GM12878 (cell line): ENCODE measurements around the gene NMBR. TPM values are rescaled to one million over a fixed set of nuclear protein-coding genes. Genes with fewer than 3 reads are reported as not detected.
"Not testable (repeated sequence)": the region's sequence is repeated elsewhere in the genome, so short reads cannot be mapped to it uniquely, and the experiment has no call there.

ENCODE experiments used
- ATAC-seq: fragments of 200-7000 bp; cut with Tn5 transposase; 3 replicates; pipeline ENCODE4 v1.9.1; 2020; ENCODE audit warnings: mild to moderate bottlenecking, moderate library complexity
- BruUV-seq: library from RNA; stranded (reverse); fragments of 400-500 nt; replicated peaks from 2 replicates; lab custom pipeline; 2021; lab: Mats Ljungman, UMichigan
- CTCF ChIA-PET: fragments of 300-600 bp; sonication (Branson Sonifier 250); formaldehyde crosslinking; extraction: SDS; loops from one replicate; lab custom pipeline; 2021; ENCODE audit warnings: inconsistent platforms; lab: Yijun Ruan, JAX
- POLR2A ChIA-PET: fragments of 350-600 bp; formaldehyde crosslinking; extraction: SDS; loops from one replicate; lab custom pipeline; 2021; ENCODE audit warnings: inconsistent platforms; lab: Charles Lee
- RAD21 ChIA-PET: fragments of 300-600 bp; sonication (Branson Sonifier 250); formaldehyde crosslinking; loops from one replicate; lab custom pipeline; 2023; ENCODE audit warnings: antibody characterized with exemption; ENCODE audit not compliant: unreplicated experiment; lab: Charles Lee
- SMC1A ChIA-PET: fragments of 300-600 bp; sonication (Branson Sonifier 250); formaldehyde crosslinking; loops from one replicate; lab custom pipeline; 2023; ENCODE audit not compliant: unreplicated experiment, uncharacterized antibody; lab: Charles Lee
- DNase-seq: peaks from one replicate; pipeline ENCODE4 v3.0.0-alpha.2; 2011; ENCODE audit warnings: low read depth, low spot score
- FAIRE-seq: peaks from 3 replicates; lab custom pipeline; 2011; peaks lifted over from hg19 to GRCh38; lab: Jason Lieb, UNC
- H2AFZ ChIP-seq: 2 replicates; pipeline ENCODE4 v1.6.0; 2011; ENCODE audit warnings: low read depth, low read length, control low read depth; ENCODE audit not compliant: control insufficient read depth
- H3K27ac ChIP-seq: 2 replicates; pipeline ENCODE4 v1.5.1; 2011; ENCODE audit warnings: control low read depth; ENCODE audit not compliant: control insufficient read depth, insufficient read depth
- H3K27me3 ChIP-seq, 2 experiments: replicated peaks in 1 of 2; 2 replicates each; pipeline versions ENCODE4 v1.6.0 to v1.6.1; 2011; ENCODE audit warnings: low read length in 1 of 2; ENCODE audit not compliant: control insufficient read depth in 2 of 2, insufficient read depth in 2 of 2
- H3K36me3 ChIP-seq, 2 experiments: 2 replicates each; pipeline ENCODE4 v1.5.1; 2011; ENCODE audit warnings: low read length in 1 of 2; ENCODE audit not compliant: control insufficient read depth in 2 of 2, insufficient read depth in 2 of 2
- H3K4me1 ChIP-seq: 2 replicates; pipeline ENCODE4 v1.6.1; 2011; ENCODE audit warnings: mild to moderate bottlenecking, low read length, moderate library complexity, mixed read lengths; ENCODE audit not compliant: control insufficient read depth, insufficient read depth
- H3K4me2 ChIP-seq: 2 replicates; pipeline ENCODE4 v1.6.0; 2011; ENCODE audit warnings: control low read depth; ENCODE audit not compliant: control insufficient read depth, insufficient read depth
- H3K4me3 ChIP-seq: fragments of 200-600 bp; sonication (generic); 2 replicates; pipeline ENCODE4 v1.5.1; 2016
- H3K79me2 ChIP-seq: 2 replicates; pipeline ENCODE4 v1.6.0; 2011; ENCODE audit warnings: low read length; ENCODE audit not compliant: control insufficient read depth, insufficient read depth
- H3K9ac ChIP-seq: 2 replicates; pipeline ENCODE4 v1.8.0; 2011; ENCODE audit warnings: low read length, control low read depth, mixed read lengths; ENCODE audit not compliant: control insufficient read depth, insufficient read depth
- H3K9me3 ChIP-seq: replicated peaks from 3 replicates; pipeline ENCODE4 v1.5.1; 2011; ENCODE audit warnings: mild to moderate bottlenecking, low read length; ENCODE audit not compliant: control insufficient read depth, insufficient read depth
- H4K20me1 ChIP-seq: 2 replicates; pipeline ENCODE4 v1.6.0; 2011; ENCODE audit not compliant: control insufficient read depth, insufficient read depth
- ATF3 ChIP-seq: IDR thresholded peaks from 2 replicates; pipeline ENCODE4 v1.6.1; 2011; ENCODE audit warnings: low read depth, mild to moderate bottlenecking, low read length, moderate library complexity, borderline replicate concordance; ENCODE audit errors: extremely low read depth
- CBFB ChIP-seq: IDR thresholded peaks from 2 replicates; pipeline ENCODE4 v1.6.1; 2016; ENCODE audit warnings: antibody characterized with exemption, low read depth
- E4F1 ChIP-seq: fragments of 450-650 bp; IDR thresholded peaks from 2 replicates; pipeline ENCODE4 v1.6.1; 2018; ENCODE audit warnings: borderline replicate concordance, mild to moderate bottlenecking; ENCODE audit not compliant: partially characterized antibody
- ESRRA ChIP-seq: IDR thresholded peaks from 2 replicates; pipeline ENCODE4 v1.6.1; 2012; ENCODE audit warnings: mild to moderate bottlenecking, low read length, improper control_type of control experiment
- MEF2A ChIP-seq: IDR thresholded peaks from 2 replicates; pipeline ENCODE4 v1.6.1; 2011; ENCODE audit warnings: low read depth, mild to moderate bottlenecking, low read length, moderate library complexity; ENCODE audit not compliant: insufficient read depth
- SREBF1 ChIP-seq: IDR thresholded peaks from 2 replicates; pipeline ENCODE4 v1.6.1; 2012; ENCODE audit warnings: mild to moderate bottlenecking, low read length
- SUPT20H ChIP-seq: IDR thresholded peaks from 2 replicates; pipeline ENCODE4 v1.6.1; 2011; ENCODE audit warnings: low read depth, mild to moderate bottlenecking, low read length, moderate library complexity, borderline replicate concordance; ENCODE audit not compliant: control insufficient read depth
- YBX1 ChIP-seq: fragments of 450-650 bp; IDR thresholded peaks from 2 replicates; pipeline ENCODE4 v1.6.1; 2016; ENCODE audit warnings: antibody characterized with exemption
- WGBS: methylation state at CpG from one replicate; pipeline ENCODE4 v1.1.6; 2016; ENCODE audit warnings: low lambda C conversion rate; ENCODE audit not compliant: insufficient replicate concordance, insufficient coverage; ENCODE audit errors: missing lambda C conversion rate; 5-methylcytosine and 5-hydroxymethylcytosine counted together
- in situ Hi-C: fragments of 300-500 bp; cut with MboI; formaldehyde crosslinking; loops from 9 replicates; pipeline ENCODE4 v1.14.3; 2018; ENCODE audit warnings: mixed read lengths
- intact Hi-C: fragments of 100-400 bp; cut with micrococcal nuclease; formaldehyde crosslinking; loops from one replicate; pipeline ENCODE4 v1.14.2; 2022; ENCODE audit not compliant: unreplicated experiment
- polyA plus RNA-seq, 11 experiments: library from polyadenylated mRNA; depleted of rRNA in 4 of 11; unstranded in 6 of 11; stranded (reverse) in 5 of 11; fragments of >200 nt; fragmentation: Nextera tagmentation in 4 of 11; fragmentation: Illumina TruSeq in 1 of 11; extraction: Ambion mirVana in 4 of 11; extraction: Trizol in 1 of 11; gene quantifications; 1 replicate in 1 of 11; 2 replicates in 10 of 11; pipeline versions ENCODE4 v1.2.1 to v1.2.3, GENCODE V29; 2011 to 2016; ENCODE audit warnings: inconsistent platforms in 2 of 11, missing spikeins in 2 of 11, low read depth in 1 of 11
- total RNA-seq, 4 experiments: library from RNA; depleted of rRNA in 3 of 4; stranded (reverse); fragments of >200 nt in 3 of 4; fragmentation: Illumina TruSeq in 1 of 4; extraction: Trizol in 1 of 4; gene quantifications; 2 replicates each; pipeline versions ENCODE4 v1.2.1 to v1.2.3, GENCODE V29; 2013 to 2021
- TF ChIP-seq, protein P1 (sequence below): IDR thresholded peaks from 2 replicates; pipeline ENCODE4 v1.6.1; 2012; ENCODE audit warnings: low read depth, low read length, improper control_type of control experiment
- TF ChIP-seq, protein P2 (sequence below): IDR thresholded peaks from 2 replicates; pipeline ENCODE4 v1.6.1; 2011; ENCODE audit warnings: borderline replicate concordance, low read depth, mild to moderate bottlenecking, moderate library complexity, mixed read lengths, low read length; ENCODE audit not compliant: insufficient read depth; ENCODE audit errors: extremely low read length

The NMBR gene
- total and polyA plus RNA-seq, 10 of the 15 experiments (the other 5 are each of a cell fraction or from before 2014, with no cell fraction given): not detected

- 25% methylated on average over 3 of the region's 3 CpGs for WGBS
- TF ChIP-seq SREBF1 (no peak), ESRRA (no peak), MEF2A (no peak), YBX1 (no peak), E4F1 (no peak), ATF3 (no peak), CBFB (no peak), SUPT20H (no peak)
- TF ChIP-seq, protein P1, sequence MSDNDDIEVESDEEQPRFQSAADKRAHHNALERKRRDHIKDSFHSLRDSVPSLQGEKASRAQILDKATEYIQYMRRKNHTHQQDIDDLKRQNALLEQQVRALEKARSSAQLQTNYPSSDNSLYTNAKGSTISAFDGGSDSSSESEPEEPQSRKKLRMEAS: no peak
- TF ChIP-seq, protein P2, sequence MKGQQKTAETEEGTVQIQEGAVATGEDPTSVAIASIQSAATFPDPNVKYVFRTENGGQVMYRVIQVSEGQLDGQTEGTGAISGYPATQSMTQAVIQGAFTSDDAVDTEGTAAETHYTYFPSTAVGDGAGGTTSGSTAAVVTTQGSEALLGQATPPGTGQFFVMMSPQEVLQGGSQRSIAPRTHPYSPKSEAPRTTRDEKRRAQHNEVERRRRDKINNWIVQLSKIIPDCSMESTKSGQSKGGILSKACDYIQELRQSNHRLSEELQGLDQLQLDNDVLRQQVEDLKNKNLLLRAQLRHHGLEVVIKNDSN: no peak
- ChIA-PET SMC1A (no interaction called here), POLR2A (no interaction called here), RAD21 (no interaction called here), CTCF (no interaction called here)
- in situ Hi-C loops: no loop called here
- Histone ChIP-seq H3K36me3 (no peaks in the 10 kb centered on the region), H3K27me3 (no peaks in the 10 kb centered on the region), H3K4me1 (no peaks in the 10 kb centered on the region), H4K20me1 (no peaks in the 10 kb centered on the region), H3K4me3 (no peak overlapping the region), H3K79me2 (no peaks in the 10 kb centered on the region), H3K4me2 (no peak overlapping the region), H3K9me3 (no peaks in the 10 kb centered on the region), H2AFZ (no peak overlapping the region), H3K27ac (no peak overlapping the region), H3K9ac (no peak overlapping the region)
- ATAC-seq (no peak), FAIRE-seq (no peak), DNase-seq (no peak)
- intact Hi-C loops: no loop called here
- BruUV-seq: no TSS peak
Observed at GRCh38 chr6:142028527-142028926, 118.4 kb downstream of the NMBR start.

- in situ Hi-C loops, H3K4me1 ChIP-seq, CTCF ChIA-PET, H3K4me2 ChIP-seq, H2AFZ ChIP-seq, H3K27me3 ChIP-seq, H3K4me3 ChIP-seq, DNase-seq, SMC1A ChIA-PET, H3K9me3 ChIP-seq, ATAC-seq, BruUV-seq, H3K36me3 ChIP-seq, H3K27ac ChIP-seq, FAIRE-seq, intact Hi-C loops, H3K9ac ChIP-seq, POLR2A ChIA-PET, H4K20me1 ChIP-seq, RAD21 ChIA-PET, H3K79me2 ChIP-seq: not testable (repeated sequence)
- 0% methylated on average over 3 of the region's 3 CpGs for WGBS
Observed at GRCh38 chr6:142027804-142028203, 119.1 kb downstream of the NMBR start.
